Activated CD4-positive, alpha-beta T cell treated with anti-CD3 and anti-CD28 coated beads, Interleukin-2, amount 50 U/mL, for 4 hours (primary cell): ENCODE results near the gene TRAF3.

Experiments used
- DNase-seq, 2 experiments: peaks; one replicate each; pipeline ENCODE4 v3.0.0-alpha.2; 2020

TRAF3 gene

DNA sequence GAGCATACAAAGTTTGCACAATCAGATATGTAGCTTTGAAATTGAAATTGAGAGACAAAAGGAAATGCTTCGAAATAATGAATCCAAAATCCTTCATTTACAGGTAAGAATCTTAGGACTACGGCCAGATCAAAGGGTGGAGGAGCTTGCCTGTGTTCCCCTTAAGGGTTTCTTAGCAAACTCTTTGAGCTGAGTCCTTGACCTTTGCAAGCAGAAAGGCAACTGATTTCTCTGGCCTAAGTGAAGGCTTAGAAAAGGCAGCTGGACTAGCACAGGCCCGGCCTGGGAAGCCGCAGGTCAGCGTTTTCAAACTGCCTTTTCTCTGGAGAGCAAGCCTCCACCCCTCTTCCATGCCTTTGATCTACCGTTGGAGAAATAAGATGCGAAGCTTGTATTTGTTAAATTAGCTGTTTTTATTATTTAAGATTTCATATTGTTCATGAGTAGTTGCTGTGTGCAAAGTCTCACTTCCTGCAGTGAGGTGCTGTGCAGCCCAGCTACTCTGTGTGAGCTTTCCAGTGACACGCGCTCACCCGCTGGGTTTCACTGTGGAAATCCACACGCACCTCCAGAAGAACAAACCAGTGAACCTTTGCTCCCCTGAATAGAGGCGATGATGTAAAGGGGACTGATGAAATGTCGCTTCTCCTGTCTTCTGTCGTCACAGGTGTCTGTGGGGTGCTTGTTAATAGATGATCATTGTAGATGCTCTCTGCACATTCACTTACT, 120.2 kb downstream of the TRAF3 start:
- DNase-seq = no peak

GRCh38 chr14:102898298-102898697, 121.0 kb downstream of the TRAF3 start:
- DNase-seq = no peak

GRCh38 chr14:102898776-102899515, 121.7 kb downstream of the TRAF3 start:
- no peak for DNase-seq

GRCh38 chr14:102899516-102899900, 122.3 kb downstream of the TRAF3 start:
- no peak for DNase-seq

GRCh38 chr14:102900631-102901571, 123.7 kb downstream of the TRAF3 start:
- no peak for DNase-seq

DNA sequence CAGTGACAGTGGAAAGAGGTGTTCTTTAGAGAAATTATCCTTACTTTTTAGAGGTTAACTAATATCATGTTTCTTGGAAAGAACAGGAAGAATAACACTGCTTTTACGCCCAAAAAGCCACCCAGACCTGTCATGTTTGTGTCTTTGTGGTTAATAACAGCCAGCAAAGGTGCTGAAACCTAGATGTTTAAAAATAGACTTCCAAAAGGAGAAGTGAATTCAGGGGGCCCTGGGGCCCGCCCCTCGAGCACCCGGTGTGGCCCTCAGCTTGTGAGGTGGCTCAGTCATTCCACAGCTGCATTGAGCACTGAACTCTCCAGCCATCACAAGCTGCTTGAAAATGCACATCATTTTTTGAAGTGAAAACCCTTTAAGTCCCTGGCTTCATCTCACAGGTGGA, 124.4 kb downstream of the TRAF3 start:
- no peak for DNase-seq

- no peak for DNase-seq
These were observed 124.8 kb downstream of the TRAF3 start for GRCh38 chr14:102902086-102902485.

- DNase-seq = no peak
These were observed 125.4 kb downstream of the TRAF3 start for GRCh38 chr14:102902523-102903247.

DNA sequence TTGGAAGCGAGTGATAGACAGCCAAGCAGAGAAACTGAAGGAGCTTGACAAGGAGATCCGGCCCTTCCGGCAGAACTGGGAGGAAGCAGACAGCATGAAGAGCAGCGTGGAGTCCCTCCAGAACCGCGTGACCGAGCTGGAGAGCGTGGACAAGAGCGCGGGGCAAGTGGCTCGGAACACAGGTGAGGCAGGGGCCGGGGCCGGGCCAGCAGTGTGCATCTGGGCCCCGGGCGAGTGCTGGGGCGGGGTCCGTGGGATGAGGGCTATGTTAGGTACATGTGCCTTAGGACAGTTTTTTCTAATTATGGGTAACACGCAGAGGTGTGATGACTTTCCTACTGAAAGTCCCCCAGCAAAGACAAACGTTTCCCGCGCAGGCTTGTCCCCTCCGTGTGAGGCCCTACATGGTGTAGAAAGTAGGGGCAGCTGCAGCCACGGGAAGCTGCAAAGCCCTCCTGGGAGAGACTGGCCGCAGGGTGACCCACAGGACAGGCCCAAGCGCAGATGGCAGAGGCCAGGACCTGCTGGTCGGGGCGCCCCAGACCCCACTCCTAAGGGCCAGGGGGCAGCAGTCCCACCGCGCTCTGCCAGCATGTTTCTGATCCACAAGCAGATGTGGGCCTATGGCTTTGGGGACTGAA, 126.1 kb downstream of the TRAF3 start:
- DNase-seq = no peak

DNA sequence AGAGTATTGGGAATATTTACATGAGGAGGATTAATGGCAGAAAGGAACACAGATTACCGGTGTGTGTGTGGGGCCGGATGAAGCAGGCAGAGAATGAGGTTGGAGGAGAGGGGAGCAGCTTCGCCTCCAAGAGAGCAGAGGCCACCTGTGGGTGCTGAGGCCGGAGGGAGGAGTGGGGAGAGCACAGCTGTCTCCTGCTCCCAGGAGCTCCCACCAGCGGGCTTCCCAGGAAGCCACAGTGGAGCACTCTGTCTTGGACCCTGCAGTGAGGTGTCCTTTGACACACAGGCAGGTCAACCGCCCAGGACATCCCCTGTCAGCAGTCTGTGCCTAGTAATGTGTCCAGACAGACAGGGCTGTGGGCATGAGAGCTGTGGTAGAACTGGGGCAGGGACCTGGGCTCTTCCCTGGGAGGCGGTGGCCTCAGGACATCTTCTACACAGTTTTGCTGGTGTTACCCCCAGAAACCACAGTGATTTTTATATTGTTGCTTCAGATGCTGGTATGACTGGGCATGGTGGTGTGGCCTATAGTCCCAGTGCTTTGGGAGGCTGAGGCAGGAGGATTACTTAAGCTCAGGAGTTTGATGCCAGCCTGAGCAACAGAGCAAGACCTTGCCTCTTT, 126.8 kb downstream of the TRAF3 start:
- no peak for DNase-seq

DNA sequence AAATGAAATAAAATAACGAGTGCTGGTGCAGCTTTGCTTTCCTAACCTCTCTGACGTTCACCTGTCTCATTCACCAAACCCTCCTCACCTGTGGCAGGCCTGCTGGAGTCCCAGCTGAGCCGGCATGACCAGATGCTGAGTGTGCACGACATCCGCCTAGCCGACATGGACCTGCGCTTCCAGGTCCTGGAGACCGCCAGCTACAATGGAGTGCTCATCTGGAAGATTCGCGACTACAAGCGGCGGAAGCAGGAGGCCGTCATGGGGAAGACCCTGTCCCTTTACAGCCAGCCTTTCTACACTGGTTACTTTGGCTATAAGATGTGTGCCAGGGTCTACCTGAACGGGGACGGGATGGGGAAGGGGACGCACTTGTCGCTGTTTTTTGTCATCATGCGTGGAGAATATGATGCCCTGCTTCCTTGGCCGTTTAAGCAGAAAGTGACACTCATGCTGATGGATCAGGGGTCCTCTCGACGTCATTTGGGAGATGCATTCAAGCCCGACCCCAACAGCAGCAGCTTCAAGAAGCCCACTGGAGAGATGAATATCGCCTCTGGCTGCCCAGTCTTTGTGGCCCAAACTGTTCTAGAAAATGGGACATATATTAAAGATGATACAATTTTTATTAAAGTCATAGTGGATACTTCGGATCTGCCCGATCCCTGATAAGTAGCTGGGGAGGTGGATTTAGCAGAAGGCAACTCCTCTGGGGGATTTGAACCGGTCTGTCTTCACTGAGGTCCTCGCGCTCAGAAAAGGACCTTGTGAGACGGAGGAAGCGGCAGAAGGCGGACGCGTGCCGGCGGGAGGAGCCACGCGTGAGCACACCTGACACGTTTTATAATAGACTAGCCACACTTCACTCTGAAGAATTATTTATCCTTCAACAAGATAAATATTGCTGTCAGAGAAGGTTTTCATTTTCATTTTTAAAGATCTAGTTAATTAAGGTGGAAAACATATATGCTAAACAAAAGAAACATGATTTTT, 128.2 kb downstream of the TRAF3 start:
- DNase-seq = no peak

DNA sequence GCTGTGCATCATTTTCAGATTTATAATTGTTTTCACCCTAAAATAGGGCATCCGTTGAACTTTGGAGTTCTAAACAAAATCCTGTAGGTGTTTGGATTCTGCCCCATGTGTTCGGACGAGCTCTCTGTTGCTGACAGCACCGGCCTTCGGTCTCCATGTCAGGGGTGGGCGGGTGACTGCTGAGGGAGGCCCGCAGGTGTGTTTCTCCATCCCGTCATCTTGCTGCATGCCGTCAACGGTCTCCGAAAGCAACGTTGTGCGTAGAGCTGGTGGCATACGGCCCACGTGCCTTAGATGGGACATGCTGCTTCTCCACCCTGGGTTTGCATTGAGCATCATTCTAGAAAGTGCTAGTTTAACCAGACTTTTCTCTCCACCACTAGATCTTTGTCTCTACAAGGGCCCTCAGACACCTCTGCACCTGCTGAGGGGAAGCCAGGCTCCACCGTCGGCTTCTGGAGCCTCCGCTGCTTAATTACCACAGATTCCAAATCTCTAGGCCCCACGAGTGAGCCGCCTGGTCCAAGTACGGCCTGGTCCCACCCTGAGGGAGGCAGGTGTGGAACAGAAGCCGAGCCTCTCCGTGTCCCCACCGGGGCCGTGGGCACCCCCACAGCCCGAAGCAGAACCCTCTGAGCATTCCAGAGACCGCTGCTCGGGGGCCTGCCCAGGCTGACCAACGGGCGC, 129.5 kb downstream of the TRAF3 start:
- no peak for DNase-seq

- DNase-seq = no peak
These were observed 130.1 kb downstream of the TRAF3 start for GRCh38 chr14:102907303-102907844.

DNA sequence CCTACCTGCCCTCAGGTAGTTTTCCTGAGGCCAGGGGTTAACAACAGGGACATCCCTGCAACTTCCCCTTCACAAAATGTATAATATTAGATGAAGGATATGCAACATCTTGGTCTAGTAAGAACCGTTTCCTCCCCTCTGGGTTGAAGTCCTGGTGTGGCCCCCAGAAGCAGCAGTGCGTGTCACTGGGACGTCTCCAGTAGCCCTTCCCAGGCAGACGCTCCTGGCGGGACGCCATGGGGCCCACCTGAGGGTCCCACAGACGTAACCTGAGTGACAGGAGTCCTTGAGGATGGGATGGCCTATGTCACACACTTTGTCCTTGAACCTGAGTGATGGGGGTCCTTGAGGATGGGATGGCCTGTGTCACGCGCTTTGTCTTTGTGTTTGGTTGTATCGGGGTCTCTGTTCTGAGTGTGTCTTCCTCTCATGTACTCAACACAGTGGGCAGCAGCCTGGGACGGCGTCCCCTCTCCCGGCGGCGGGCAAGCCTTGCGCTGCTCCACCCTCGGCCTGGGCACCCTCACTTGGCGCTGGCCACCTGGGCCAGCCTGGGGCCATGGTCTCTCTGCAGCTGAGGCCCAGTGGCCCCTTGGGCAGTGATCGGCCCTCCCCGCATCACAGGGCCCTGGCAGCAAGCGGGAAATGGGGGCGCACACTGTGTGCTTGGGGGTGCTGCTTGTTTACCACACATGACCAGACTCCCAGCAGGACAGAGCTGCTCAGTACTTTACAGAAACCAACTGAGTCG, 130.9 kb downstream of the TRAF3 start:
- DNase-seq = no peak

GRCh38 chr14:102908766-102909455, 131.7 kb downstream of the TRAF3 start:
- no peak for DNase-seq

- DNase-seq = no peak
These were observed 132.2 kb downstream of the TRAF3 start for GRCh38 chr14:102909462-102909861.

DNA sequence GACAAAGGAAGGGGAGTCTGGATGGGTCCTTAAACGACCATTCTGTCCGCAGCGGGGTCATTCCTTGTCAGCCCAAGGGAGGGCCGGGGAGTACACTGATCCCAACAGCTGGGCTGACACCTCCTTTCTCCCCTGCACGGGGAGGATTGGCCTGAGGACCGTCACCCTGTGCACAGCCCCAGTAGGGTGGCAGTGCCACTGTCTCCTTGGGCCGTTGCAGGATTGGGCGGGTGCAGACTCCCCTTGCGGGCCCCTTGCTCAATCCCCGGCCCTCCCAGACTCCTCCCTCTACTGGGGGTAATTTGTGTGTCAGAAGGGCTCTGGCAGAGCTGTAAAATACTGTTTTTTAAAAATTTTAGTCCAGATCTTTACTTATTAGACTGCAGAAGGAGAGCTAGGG, 132.7 kb downstream of the TRAF3 start:
- no peak for DNase-seq

DNA sequence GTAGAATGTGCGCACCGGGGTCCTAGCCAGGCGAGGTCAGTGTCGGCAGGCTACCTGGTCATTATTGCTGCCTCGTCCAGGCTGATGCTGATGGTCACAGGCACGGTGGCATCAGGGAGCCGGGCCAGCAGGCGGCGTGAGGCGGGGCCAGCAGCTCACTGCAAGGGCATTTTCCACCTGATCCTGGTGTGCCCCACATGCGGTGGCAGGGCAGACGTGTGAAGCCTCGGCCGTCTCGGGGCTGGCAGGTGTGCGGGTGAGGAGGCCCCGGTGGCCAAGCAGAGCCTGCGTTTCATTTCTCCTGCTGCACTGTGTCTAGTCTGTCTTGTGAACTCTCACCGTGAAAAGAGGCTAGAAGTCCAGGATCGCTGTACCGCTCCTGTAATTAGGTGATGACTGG, 133.2 kb downstream of the TRAF3 start:
- no peak for DNase-seq
